Lower lobe of right lung (tissue), 2 donors: ENCODE data around the gene NAALADL2. TPM values are rescaled to one million over a fixed set of nuclear protein-coding genes. Genes with fewer than 3 reads are reported as not detected.
A peak's percentile ranks its signal among the peaks of the same experiment; 100 is the strongest.

Experiments used
- ATAC-seq, 2 donors: fragments of 200-7000 bp; cut with Tn5 transposase; one replicate each; pipeline ENCODE4 v1.9.1; 2020 to 2022; ENCODE audit warnings: mild to moderate bottlenecking in 2 of 2, moderate library complexity in 2 of 2
- DNase-seq: peaks from one replicate; pipeline ENCODE4 v3.0.0-alpha.2; 2020
- H3K27ac ChIP-seq: fragments of 200-600 bp; one replicate; pipeline ENCODE4 v1.8.0; 2022
- H3K27me3 ChIP-seq: fragments of 200-600 bp; one replicate; pipeline ENCODE4 v1.8.0; 2022; ENCODE audit warnings: low read depth
- H3K36me3 ChIP-seq: fragments of 200-600 bp; one replicate; pipeline ENCODE4 v1.8.0; 2022; ENCODE audit warnings: mild to moderate bottlenecking
- H3K4me1 ChIP-seq: fragments of 200-600 bp; one replicate; pipeline ENCODE4 v1.8.0; 2022
- H3K4me3 ChIP-seq: fragments of 200-600 bp; one replicate; pipeline ENCODE4 v1.8.0; 2022; ENCODE audit warnings: mild to moderate bottlenecking
- H3K9me3 ChIP-seq: fragments of 200-600 bp; one replicate; pipeline ENCODE4 v1.8.0; 2022
- CTCF ChIP-seq: fragments of 200-600 bp; IDR thresholded peaks from one replicate; pipeline ENCODE4 v1.8.0; 2022; ENCODE audit warnings: antibody characterized with exemption, mild to moderate bottlenecking
- intact Hi-C: fragments of 100-400 bp; cut with DNase I; formaldehyde crosslinking; loops from one replicate; pipeline ENCODE4 v1.11.0; 2022
- total RNA-seq: library from RNA; stranded (reverse); fragmentation: NEBNext Ultra II Directional; extraction: Animal tissue kit (Norgen Biotek cat#: 25700); gene quantifications from one replicate; pipeline ENCODE4 v1.2.1, GENCODE V29; 2021
- donor health status: DM: no; HTN: yes; CAD: no; lungs with severe emphysema.

The NAALADL2 gene
- total RNA-seq, 1 donor from 2014 or later, result 9.8 TPM

GRCh38 chr3:175340338-175341015, 481.3 kb downstream of the NAALADL2 start:
- no peak for DNase-seq
- no peaks in the 10 kb centered on the region for H3K36me3 ChIP-seq
- no peak for TF ChIP-seq CTCF
- no peak for ATAC-seq
- H3K9me3 ChIP-seq, result no peaks in the 10 kb centered on the region
- intact Hi-C loops, result no loop called here
- no peaks in the 10 kb centered on the region for H3K4me1 ChIP-seq
- H3K27me3 ChIP-seq, result no peaks in the 10 kb centered on the region
- H3K27ac ChIP-seq, result no peak overlapping the region
- H3K4me3 ChIP-seq, result no peak overlapping the region

- Histone ChIP-seq H3K27me3 (no peaks in the 10 kb centered on the region), H3K9me3 (no peaks in the 10 kb centered on the region), H3K4me1 (no peaks in the 10 kb centered on the region), H3K36me3 (no peaks in the 10 kb centered on the region), H3K27ac (no peak overlapping the region), H3K4me3 (no peak overlapping the region)
- intact Hi-C loops, result no loop called here
- no peak for DNase-seq
- no peak for TF ChIP-seq CTCF
- ATAC-seq, result no peak
These were observed 483.1 kb downstream of the NAALADL2 start for GRCh38 chr3:175342196-175342595.

- no peak for TF ChIP-seq CTCF
- Histone ChIP-seq H3K4me1 (no peaks in the 10 kb centered on the region), H3K27ac (no peak overlapping the region), H3K27me3 (no peaks in the 10 kb centered on the region), H3K36me3 (no peaks in the 10 kb centered on the region), H3K9me3 (no peaks in the 10 kb centered on the region), H3K4me3 (no peak overlapping the region)
- intact Hi-C loops, result no loop called here
- ATAC-seq, result no peak
- DNase-seq, result no peak
These were observed 484.8 kb downstream of the NAALADL2 start for GRCh38 chr3:175343946-175344345.

GRCh38 chr3:175346573-175347356, 487.6 kb downstream of the NAALADL2 start:
- Histone ChIP-seq H3K4me1 (no peaks in the 10 kb centered on the region), H3K4me3 (no peak overlapping the region), H3K27me3 (no peaks in the 10 kb centered on the region), H3K9me3 (no peaks in the 10 kb centered on the region), H3K36me3 (no peaks in the 10 kb centered on the region), H3K27ac (no peak overlapping the region)
- peak; percentile 46 for DNase-seq
- TF ChIP-seq CTCF, result no peak
- intact Hi-C loops, result no loop called here
- peak; percentile 74 to 85 for ATAC-seq

GRCh38 chr3:175349168-175349567, 490.0 kb downstream of the NAALADL2 start:
- no peak for TF ChIP-seq CTCF
- H3K27me3 ChIP-seq, result no peaks in the 10 kb centered on the region
- H3K36me3 ChIP-seq, result no peaks in the 10 kb centered on the region
- DNase-seq (no peak), ATAC-seq (no peak)
- no peak overlapping the region for H3K4me3 ChIP-seq
- no peaks in the 10 kb centered on the region for H3K9me3 ChIP-seq
- no peaks in the 10 kb centered on the region for H3K4me1 ChIP-seq
- H3K27ac ChIP-seq, result no peak overlapping the region
- intact Hi-C loops, result no loop called here
